Stimulated activated CD4-positive, alpha-beta T cell treated with anti-CD3 and anti-CD28 coated beads, Interleukin-1b, Interleukin-23, amount 100 ng/mL, for 24 hours (primary cell): Measurements from ENCODE around the gene KSR1.

Experiments
- DNase-seq, 4 experiments: peaks; one replicate each; pipeline ENCODE4 v3.0.0-alpha.2; 2020; ENCODE audit warnings: low read depth in 4 of 4, low spot score in 1 of 4

KSR1 gene

DNA sequence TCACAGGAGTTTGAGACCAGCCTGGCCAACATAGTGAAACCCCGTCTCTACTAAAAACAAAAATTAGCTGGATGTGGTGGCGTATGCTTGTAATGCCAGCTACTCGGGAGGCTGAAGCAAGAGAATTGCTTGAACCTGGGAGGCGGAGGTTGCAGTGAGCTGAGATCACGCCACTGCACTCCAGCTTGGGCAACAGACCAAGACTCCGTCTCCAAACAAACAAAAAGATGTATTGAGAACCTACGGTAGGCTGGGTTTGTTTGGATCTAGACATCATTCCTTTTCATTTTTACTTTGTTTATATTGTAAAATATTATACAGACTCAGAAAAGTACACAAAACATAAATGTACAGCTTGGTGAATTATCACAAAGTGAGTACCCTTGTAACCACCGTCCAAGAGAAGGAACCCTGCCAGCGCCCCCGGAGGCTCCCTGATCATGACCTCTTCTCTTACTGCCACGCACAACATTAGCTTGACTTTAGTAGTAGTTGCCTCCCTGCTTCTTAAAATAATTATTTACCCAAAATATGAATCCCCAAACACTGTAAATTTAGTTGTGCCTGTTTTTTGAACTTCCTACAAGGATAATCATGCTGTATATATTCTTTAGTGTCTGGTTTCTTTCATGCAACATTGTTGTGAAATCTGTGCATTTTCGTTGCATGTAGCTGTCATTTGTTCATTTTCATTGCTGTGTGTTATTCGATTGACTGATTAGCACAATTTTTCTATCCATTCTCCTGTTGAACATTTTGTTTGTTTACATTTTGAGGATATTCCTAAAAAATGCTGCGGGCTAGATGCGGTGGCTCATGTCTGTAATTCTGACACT, 56.5 kb downstream of the KSR1 start:
- DNase-seq, result no peak

- no peak for DNase-seq
Measured at GRCh38 chr17:27513849-27514248, 57.6 kb downstream of the KSR1 start.

DNA sequence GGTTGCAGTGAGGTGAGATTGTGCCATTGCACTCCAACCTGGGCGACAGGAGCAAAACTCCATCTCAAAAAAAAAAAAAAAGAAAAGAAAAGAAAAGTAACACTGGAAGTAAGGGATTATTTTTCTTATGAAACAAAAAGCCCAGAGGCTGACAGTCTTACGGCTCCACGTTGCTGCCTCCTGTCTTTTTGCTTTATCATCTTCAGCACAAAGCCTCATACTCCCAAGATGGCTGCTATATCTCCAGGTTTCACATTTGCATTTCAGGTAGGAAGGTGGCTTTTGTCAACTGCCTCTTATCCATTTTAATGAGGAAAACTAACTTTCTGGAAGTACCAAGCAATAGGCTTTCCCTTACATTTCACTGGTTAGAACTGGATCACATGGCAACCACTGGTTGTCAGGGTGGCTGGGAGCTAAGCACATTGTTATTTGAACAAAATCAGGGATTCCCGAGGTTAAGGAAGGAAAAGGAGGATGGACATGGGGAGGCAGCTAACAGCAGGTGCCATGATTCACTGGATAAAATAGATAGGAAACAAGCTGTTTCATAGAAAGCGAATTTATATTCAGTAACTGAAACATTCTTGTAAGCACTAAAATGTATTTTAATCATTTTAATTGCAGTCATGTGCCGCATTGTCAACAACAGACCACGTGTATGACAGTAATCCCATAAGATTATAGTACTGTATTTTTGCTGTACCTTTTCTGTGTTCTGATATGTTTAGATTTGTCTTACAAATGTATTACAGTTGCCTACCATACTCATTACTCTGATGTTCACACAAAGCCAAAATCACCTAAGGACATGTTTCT, 58.6 kb downstream of the KSR1 start:
- DNase-seq, result no peak

- DNase-seq, result no peak
Measured at GRCh38 chr17:27518048-27518447, 61.8 kb downstream of the KSR1 start.

GRCh38 chr17:27518545-27519521, 62.6 kb downstream of the KSR1 start:
- DNase-seq, result no peak

- DNase-seq, result no peak
Measured at GRCh38 chr17:27519550-27519949, 63.3 kb downstream of the KSR1 start.

- DNase-seq, result no peak
Measured at GRCh38 chr17:27520491-27521185, 64.4 kb downstream of the KSR1 start.

DNA sequence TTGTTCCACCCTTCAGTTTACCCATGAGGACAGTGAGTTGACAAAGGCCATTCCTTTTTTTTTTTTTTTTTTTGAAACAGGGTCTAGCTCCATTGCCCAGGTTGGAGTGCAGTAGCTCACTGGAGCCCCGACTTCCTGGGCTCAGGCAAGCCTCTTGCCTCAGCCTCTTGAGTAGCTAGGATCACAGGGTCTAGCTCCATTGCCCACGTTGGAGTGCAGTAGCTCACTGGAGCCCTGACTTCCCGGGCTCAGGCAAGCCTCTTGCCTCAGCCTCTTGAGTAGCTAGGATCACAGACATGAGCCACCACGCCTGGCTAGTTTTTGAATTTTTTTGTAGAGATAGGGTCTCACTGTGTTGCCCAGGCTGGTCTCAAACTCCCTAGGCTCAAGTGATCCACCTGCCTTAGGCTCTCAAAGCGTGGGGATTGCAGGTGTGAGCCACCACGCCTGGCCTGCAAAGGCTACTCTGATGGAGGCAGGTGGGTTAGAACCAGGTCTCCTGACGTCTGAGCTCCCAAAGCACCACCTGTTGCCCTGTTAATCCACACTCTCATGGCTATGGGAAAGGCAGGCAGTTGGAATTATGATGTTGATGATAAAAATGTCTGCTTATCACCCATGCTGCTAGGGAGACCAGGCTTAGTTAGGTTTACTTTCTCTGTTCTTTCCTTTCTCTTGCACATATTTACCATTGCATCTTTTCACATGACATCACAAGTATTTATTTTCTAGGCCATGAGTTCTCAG, 65.2 kb downstream of the KSR1 start:
- no peak for DNase-seq

DNA sequence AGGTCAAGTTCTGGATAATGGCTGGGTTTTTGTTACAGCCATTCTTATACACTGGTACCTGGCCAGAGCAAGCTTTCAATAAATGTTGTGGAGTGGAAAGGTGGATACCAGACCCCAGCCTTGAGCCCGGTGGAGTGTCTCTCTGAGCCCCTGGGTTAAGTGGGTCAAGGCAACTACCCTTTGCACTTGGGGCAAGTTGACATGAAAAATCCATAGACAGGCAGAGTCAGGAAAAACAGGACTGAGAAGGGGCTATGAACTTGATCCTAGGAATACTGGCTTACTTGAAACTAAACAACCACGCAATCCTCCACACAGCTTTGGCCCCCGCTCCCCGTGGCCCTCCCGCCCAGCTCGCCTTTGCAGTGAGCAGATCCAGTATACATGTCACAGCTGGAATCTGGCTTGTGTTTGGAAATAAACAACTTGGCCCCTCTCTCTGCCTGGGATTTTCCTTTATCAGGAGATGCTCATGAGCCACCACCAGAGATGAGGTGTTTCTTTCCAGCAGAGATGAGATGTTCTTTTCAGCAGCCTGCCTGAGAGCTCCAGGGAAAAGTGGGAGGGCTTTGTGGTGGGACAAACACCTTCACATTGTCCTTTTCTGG, 65.9 kb downstream of the KSR1 start:
- DNase-seq, result no peak

- no peak for DNase-seq
Measured at GRCh38 chr17:27523712-27524111, 67.5 kb downstream of the KSR1 start.

DNA sequence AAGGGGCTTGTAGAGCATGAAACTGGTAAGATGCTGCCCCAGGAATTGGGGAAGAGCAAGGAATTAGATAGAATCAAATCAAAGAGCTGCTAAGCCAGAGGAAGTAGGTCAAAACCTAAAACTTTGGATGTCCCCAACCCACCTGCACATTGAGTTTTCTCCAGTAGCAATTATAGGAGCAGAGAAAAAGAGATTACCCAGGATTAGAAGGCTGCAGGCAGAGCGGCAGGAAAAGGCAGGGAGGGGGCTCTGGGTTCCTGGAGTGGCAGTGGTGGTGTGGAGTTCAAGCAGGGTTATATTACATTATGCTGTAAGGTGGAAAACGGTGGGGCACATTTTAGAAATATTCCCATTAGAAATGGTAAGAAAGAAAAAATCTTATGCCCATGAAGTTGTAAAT, 68.3 kb downstream of the KSR1 start:
- DNase-seq, result no peak

GRCh38 chr17:27525316-27525715, 69.1 kb downstream of the KSR1 start:
- DNase-seq, result no peak

GRCh38 chr17:27525836-27526603, 69.8 kb downstream of the KSR1 start:
- DNase-seq, result no peak

DNA sequence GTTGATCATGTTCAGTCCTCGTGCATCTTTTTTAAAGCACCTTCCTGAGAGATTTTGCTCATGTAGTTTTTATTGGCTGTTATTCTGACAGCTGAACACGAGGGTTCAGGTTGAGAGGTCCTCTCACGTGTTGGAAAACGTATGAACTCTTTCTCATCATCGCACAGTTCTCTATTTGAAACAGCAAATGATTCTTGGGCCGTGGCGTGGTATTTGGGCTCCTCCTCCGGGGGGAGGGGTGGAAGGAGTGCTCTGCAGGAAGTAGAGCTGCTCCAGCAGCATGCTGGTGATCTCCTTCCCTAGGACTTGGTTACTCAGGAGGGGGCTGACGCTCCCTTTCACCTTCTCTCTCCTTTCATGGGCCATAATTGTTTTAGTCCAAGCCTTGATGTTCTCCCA, 70.4 kb downstream of the KSR1 start:
- DNase-seq, result peak in 2 of 4 experiments; percentile 14 to 59

- no peak for DNase-seq
Measured at GRCh38 chr17:27529230-27529796, 73.1 kb downstream of the KSR1 start.

DNA sequence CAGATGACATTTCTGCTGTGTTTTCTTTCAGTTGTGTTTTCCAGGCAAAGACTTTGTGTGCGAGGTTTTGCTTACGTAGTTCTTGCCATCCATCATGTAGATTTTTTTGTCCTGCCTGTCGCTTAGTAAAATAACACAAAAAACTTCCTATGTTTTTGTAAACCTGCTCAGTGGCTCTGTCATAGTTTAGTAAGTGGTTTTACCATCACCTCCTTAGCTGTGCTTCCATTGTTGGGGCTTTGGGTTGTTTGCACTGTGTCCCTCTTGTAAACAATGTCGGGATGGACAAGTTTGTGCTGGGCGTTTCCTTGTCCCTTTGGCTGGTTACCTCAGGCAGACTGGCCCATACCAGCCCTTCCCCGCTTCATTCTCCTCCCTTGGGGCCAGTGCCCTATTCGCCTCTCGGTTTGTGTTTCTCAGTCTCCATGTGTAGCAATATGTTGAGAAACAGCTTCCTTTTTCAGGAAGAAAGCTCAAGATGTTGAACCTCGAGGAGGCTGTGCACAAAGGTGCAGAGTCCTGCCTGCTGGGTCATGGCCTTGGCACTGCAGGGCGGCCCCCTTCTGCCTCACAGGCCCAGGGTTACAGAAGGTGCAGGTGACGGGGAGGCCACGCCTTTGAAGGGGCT, 74.6 kb downstream of the KSR1 start:
- no peak for DNase-seq

- no peak for DNase-seq
Measured at GRCh38 chr17:27531469-27531961, 75.3 kb downstream of the KSR1 start.
